SK-N-SH (cell line): ENCODE data around the gene DNAJB4. TPM values are rescaled to one million over a fixed set of nuclear protein-coding genes. Genes with fewer than 3 reads are reported as not detected.

Source experiments
- CTCF ChIA-PET: fragments of 300-600, 350-600 bp; formaldehyde crosslinking; extraction: SDS; loops from one replicate; lab custom pipeline; 2021; lab: Yijun Ruan, JAX
- POLR2A ChIA-PET: fragments of 350-600 bp; sonication (Branson Sonifier 250); formaldehyde crosslinking; extraction: SDS; loops from one replicate; lab custom pipeline; 2020; ENCODE audit warnings: antibody characterized with exemption, inconsistent platforms; lab: Yijun Ruan, JAX
- DNase-seq: peaks from one replicate; pipeline ENCODE4 v3.0.0; 2012
- H2AFZ ChIP-seq: fragments of 200-600 bp; sonication (generic); 2 replicates; pipeline ENCODE4 v1.8.1; 2016; ENCODE audit warnings: antibody characterized with exemption, mild to moderate bottlenecking, low read depth
- H3F3A ChIP-seq: fragments of 200-600 bp; sonication (generic); replicated peaks from 2 replicates; pipeline ENCODE3; 2016; ENCODE audit warnings: antibody characterized with exemption, mild to moderate bottlenecking; ENCODE audit not compliant: insufficient read depth
- H3K27ac ChIP-seq, 2 experiments: fragments of 200-500 bp in 1 of 2; fragments of 200-600 bp in 1 of 2; sonication (Bioruptor generic) in 1 of 2; sonication (generic), shearing (Covaris generic) in 1 of 2; 2 replicates each; pipeline versions ENCODE4 v1.5.1 to v1.6.1; 2014 to 2016; ENCODE audit warnings: low read depth in 2 of 2, inconsistent platforms in 1 of 2, low read length in 1 of 2, mild to moderate bottlenecking in 1 of 2, mixed read lengths in 1 of 2
- H3K27me3 ChIP-seq: fragments of 200-600 bp; sonication (generic), shearing (Covaris generic); 2 replicates; pipeline ENCODE4 v1.6.1; 2016; ENCODE audit warnings: mixed run types; ENCODE audit not compliant: insufficient read depth
- H3K36me3 ChIP-seq, 2 experiments: fragments of 200-500 bp in 1 of 2; fragments of 200-600 bp in 1 of 2; sonication (Bioruptor generic) in 1 of 2; sonication (generic) in 1 of 2; replicated peaks in 1 of 2; 2 replicates each; pipeline versions ENCODE3 to v1.5.1; 2014 to 2016; ENCODE audit warnings: low read length in 1 of 2, mild to moderate bottlenecking in 1 of 2; ENCODE audit not compliant: insufficient read depth in 2 of 2, control insufficient read depth in 1 of 2
- H3K4me1 ChIP-seq, 2 experiments: fragments of 200-500 bp in 1 of 2; fragments of 200-600 bp in 1 of 2; sonication (Bioruptor generic) in 1 of 2; sonication (generic), shearing (Covaris generic) in 1 of 2; 2 replicates each; pipeline versions ENCODE4 v1.5.1 to v1.6.1; 2014 to 2016; ENCODE audit warnings: low read depth in 1 of 2, low read length in 1 of 2, mixed run types in 1 of 2; ENCODE audit not compliant: insufficient read depth in 2 of 2, control insufficient read depth in 1 of 2
- H3K4me2 ChIP-seq: fragments of 200-600 bp; sonication (generic), shearing (Covaris generic); 2 replicates; pipeline ENCODE4 v1.6.1; 2017; ENCODE audit warnings: mixed run types
- H3K4me3 ChIP-seq, 2 experiments: fragments of 200-500 bp in 1 of 2; fragments of 200-600 bp in 1 of 2; sonication (Bioruptor generic) in 1 of 2; sonication (generic), shearing (Covaris generic) in 1 of 2; 2 replicates each; pipeline versions ENCODE4 v1.5.1 to v1.8.1; 2014 to 2016; ENCODE audit warnings: low read depth in 2 of 2, inconsistent platforms in 1 of 2, low read length in 1 of 2, mild to moderate bottlenecking in 1 of 2, mixed read lengths in 1 of 2, moderate library complexity in 1 of 2
- H3K79me2 ChIP-seq: fragments of 200-600 bp; sonication (generic); 2 replicates; pipeline ENCODE4 v1.8.1; 2017; ENCODE audit warnings: mild to moderate bottlenecking; ENCODE audit not compliant: insufficient read depth
- H3K9ac ChIP-seq: fragments of 200-600 bp; sonication (generic); 2 replicates; pipeline ENCODE4 v1.6.1; 2017; ENCODE audit warnings: mixed run types
- H3K9me2 ChIP-seq: fragments of 200-600 bp; sonication (generic); 2 replicates; pipeline ENCODE4 v1.6.1; 2017; ENCODE audit warnings: mixed run types
- H3K9me3 ChIP-seq: fragments of 200-600 bp; sonication (generic); 2 replicates; pipeline ENCODE4 v1.6.1; 2017; ENCODE audit warnings: mixed run types, mild to moderate bottlenecking, moderate library complexity
- H4K20me1 ChIP-seq: fragments of 200-600 bp; sonication (generic); 2 replicates; pipeline ENCODE4 v1.6.1; 2017; ENCODE audit warnings: mild to moderate bottlenecking, mixed run types; ENCODE audit not compliant: insufficient read depth
- ELF1 ChIP-seq: IDR thresholded peaks from 2 replicates; pipeline ENCODE4 v1.4.0; 2012
- EP300 ChIP-seq, 2 experiments: IDR thresholded peaks; 2 replicates each; pipeline versions ENCODE4 v1.4.0 to v1.6.1; 2012; ENCODE audit warnings: borderline replicate concordance in 1 of 2, low read depth in 1 of 2, low read length in 1 of 2
- FOSL2 ChIP-seq: IDR thresholded peaks from 2 replicates; pipeline ENCODE4 v1.4.0; 2012; ENCODE audit warnings: low read depth, mild to moderate bottlenecking, moderate library complexity, borderline replicate concordance
- FOXM1 ChIP-seq: IDR thresholded peaks from 2 replicates; pipeline ENCODE4 v1.4.0; 2012; ENCODE audit warnings: low read depth, mild to moderate bottlenecking
- GABPA ChIP-seq: IDR thresholded peaks from 2 replicates; pipeline ENCODE4 v1.4.0; 2012; ENCODE audit warnings: low read depth, mild to moderate bottlenecking
- MEF2A ChIP-seq: IDR thresholded peaks from 2 replicates; pipeline ENCODE4 v1.4.0; 2012; ENCODE audit warnings: low read depth, borderline replicate concordance
- NRF1 ChIP-seq: IDR thresholded peaks from 2 replicates; pipeline ENCODE4 v1.6.1; 2012; ENCODE audit warnings: low read depth, mild to moderate bottlenecking, low read length
- RFX5 ChIP-seq: IDR thresholded peaks from 2 replicates; pipeline ENCODE4 v1.6.1; 2012; ENCODE audit warnings: mild to moderate bottlenecking, improper control_type of control experiment, low read length
- TCF12 ChIP-seq: IDR thresholded peaks from 2 replicates; pipeline ENCODE4 v1.4.0; 2012
- TEAD4 ChIP-seq: IDR thresholded peaks from 2 replicates; pipeline ENCODE4 v1.4.0; 2012; ENCODE audit warnings: mild to moderate bottlenecking, borderline replicate concordance; ENCODE audit not compliant: insufficient read depth
- WGBS: methylation state at CpG from one replicate; pipeline ENCODE4 v1.1.6; 2017; ENCODE audit warnings: low lambda C conversion rate; 5-methylcytosine and 5-hydroxymethylcytosine counted together
- polyA plus RNA-seq, 3 experiments: library from polyadenylated mRNA; depleted of rRNA; stranded (reverse); fragments of >200 nt; gene quantifications; 2 replicates each; pipeline ENCODE4 v1.2.3, GENCODE V29; 2012
- TF ChIP-seq, protein P1 (sequence below): fragments of 150-350 bp; IDR thresholded peaks from 2 replicates; pipeline ENCODE4 v1.6.1; 2016; ENCODE audit warnings: mild to moderate bottlenecking, low read depth, low read length
- TF ChIP-seq, protein P2 (sequence below): fragments of 200-600 bp; sonication (generic); IDR thresholded peaks from 2 replicates; pipeline ENCODE4 v1.6.1; 2017; ENCODE audit warnings: antibody characterized with exemption, mild to moderate bottlenecking, moderate library complexity
- TF ChIP-seq, protein P3 (sequence below): IDR thresholded peaks from 2 replicates; pipeline ENCODE4; 2012
- TF ChIP-seq, protein P4 (sequence below): IDR thresholded peaks from 2 replicates; pipeline ENCODE4 v1.4.0; 2012; ENCODE audit warnings: low read depth
- TF ChIP-seq, protein P5 (sequence below): IDR thresholded peaks from 2 replicates; pipeline ENCODE4 v1.4.0; 2012; ENCODE audit warnings: low read depth, borderline replicate concordance

DNAJB4 gene
- polyA plus RNA-seq, 1 of the 3 experiments (the other 2 are of a cell fraction) = 13.5 TPM

DNA sequence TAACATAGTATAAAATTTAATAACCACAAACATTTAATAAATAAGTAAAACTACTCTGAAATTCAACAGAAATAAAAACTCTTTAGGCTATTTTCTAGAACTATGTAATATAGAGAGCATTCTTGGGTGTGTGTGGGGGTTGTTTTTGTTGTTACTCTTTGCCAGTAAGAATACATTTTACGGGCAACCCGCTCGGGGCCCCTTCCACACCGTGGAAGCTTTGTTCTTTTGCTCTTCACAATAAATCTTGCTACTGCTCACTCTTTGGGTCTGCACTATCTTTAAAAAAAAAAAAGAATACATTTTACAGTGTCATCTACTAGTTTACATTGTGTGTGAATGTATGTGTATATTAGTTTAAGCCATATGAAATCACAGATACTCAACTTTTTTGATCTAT lies 25.1 kb downstream of the DNAJB4 start:
- Histone ChIP-seq H3K9me3 (no peaks in the 10 kb centered on the region), H4K20me1 (no peaks in the 10 kb centered on the region), H3K9me2 (no peaks in the 10 kb centered on the region), H3K9ac (no peak overlapping the region), H3K4me1 (no peaks in the 10 kb centered on the region), H3K4me3 (no peak overlapping the region), H2AFZ (no peak overlapping the region; the same call in 1 of the 2 replicates), H3K36me3 (no peaks in the 10 kb centered on the region), H3K4me2 (no peak overlapping the region), H3K27ac (no peak overlapping the region), H3K79me2 (no peaks in the 10 kb centered on the region), H3F3A (peaks cover 7% of the 10 kb centered on the region), H3K27me3 (no peaks in the 10 kb centered on the region)
- CTCF ChIA-PET = interaction anchor here (0.8 to 1.2 kb wide), 2 partner anchors 16 to 20 kb away, joined by 3 read pairs; no protein-coding TSS in a partner anchor
- no peak for DNase-seq
- POLR2A ChIA-PET = no interaction called here
- TF ChIP-seq ELF1 = no peak
- no peak for TF ChIP-seq RFX5
- no peak for TF ChIP-seq TEAD4
- TF ChIP-seq, protein P1, sequence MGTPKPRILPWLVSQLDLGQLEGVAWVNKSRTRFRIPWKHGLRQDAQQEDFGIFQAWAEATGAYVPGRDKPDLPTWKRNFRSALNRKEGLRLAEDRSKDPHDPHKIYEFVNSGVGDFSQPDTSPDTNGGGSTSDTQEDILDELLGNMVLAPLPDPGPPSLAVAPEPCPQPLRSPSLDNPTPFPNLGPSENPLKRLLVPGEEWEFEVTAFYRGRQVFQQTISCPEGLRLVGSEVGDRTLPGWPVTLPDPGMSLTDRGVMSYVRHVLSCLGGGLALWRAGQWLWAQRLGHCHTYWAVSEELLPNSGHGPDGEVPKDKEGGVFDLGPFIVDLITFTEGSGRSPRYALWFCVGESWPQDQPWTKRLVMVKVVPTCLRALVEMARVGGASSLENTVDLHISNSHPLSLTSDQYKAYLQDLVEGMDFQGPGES = no peak
- TF ChIP-seq, protein P2, sequence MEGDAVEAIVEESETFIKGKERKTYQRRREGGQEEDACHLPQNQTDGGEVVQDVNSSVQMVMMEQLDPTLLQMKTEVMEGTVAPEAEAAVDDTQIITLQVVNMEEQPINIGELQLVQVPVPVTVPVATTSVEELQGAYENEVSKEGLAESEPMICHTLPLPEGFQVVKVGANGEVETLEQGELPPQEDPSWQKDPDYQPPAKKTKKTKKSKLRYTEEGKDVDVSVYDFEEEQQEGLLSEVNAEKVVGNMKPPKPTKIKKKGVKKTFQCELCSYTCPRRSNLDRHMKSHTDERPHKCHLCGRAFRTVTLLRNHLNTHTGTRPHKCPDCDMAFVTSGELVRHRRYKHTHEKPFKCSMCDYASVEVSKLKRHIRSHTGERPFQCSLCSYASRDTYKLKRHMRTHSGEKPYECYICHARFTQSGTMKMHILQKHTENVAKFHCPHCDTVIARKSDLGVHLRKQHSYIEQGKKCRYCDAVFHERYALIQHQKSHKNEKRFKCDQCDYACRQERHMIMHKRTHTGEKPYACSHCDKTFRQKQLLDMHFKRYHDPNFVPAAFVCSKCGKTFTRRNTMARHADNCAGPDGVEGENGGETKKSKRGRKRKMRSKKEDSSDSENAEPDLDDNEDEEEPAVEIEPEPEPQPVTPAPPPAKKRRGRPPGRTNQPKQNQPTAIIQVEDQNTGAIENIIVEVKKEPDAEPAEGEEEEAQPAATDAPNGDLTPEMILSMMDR = no peak
- TF ChIP-seq, protein P3, sequence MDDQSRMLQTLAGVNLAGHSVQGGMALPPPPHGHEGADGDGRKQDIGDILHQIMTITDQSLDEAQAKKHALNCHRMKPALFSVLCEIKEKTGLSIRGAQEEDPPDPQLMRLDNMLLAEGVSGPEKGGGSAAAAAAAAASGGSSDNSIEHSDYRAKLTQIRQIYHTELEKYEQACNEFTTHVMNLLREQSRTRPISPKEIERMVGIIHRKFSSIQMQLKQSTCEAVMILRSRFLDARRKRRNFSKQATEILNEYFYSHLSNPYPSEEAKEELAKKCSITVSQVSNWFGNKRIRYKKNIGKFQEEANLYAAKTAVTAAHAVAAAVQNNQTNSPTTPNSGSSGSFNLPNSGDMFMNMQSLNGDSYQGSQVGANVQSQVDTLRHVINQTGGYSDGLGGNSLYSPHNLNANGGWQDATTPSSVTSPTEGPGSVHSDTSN = no peak
- TF ChIP-seq FOSL2 = no peak
- TF ChIP-seq EP300 (IDR thresholded peaks at IDR 0.05; ENCODE audit: borderline replicate concordance in 1 of 2, low read depth in 1 of 2, low read length in 1 of 2) = no peak
- 94% methylated on average over 4 of the region's 4 CpGs for WGBS

DNA sequence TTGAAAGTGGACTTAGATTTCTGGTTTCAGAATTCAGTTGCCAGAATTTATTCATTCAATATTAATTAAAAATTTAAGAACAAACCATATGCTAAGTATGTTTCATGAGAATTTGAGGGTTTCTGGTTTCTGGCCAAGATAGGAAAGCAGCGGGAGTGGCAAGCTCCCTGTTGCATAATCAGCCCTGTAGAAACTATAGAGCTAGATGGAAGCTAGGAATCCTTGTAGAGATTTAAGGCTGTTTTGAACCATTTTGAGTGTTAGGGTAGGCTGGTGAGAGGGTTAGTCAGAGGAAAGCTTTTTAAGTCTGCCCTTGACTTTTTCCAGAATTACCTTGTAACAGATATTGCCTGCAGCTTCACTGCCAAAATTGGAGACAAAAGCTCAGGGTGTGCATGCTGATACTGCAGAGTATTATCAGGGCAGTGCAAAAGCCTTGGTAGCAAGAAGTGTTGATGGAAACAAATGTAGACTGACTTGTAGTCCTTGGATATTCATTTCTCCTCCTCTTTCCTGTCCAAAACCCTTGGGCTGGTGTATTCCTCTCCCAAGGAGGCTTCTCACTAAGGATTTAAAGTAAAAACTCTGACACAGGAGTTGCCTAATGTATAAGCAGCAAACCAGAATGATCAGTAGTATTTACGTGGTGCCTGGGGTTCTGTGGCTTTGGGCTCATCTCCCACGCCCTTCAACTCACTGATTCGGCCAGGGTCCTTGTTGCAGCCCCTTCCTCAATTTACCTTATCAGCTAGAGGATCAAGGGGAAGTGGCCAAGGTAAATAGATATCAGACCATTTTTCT lies 28.5 kb downstream of the DNAJB4 start:
- H3K79me2 ChIP-seq = no peaks in the 10 kb centered on the region
- no peaks in the 10 kb centered on the region for H3K9me3 ChIP-seq
- TF ChIP-seq, protein P4, sequence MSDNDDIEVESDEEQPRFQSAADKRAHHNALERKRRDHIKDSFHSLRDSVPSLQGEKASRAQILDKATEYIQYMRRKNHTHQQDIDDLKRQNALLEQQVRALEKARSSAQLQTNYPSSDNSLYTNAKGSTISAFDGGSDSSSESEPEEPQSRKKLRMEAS = no peak
- TF ChIP-seq TEAD4 = no peak
- TF ChIP-seq MEF2A = no peak
- TF ChIP-seq FOXM1 = no peak
- TF ChIP-seq, protein P5, sequence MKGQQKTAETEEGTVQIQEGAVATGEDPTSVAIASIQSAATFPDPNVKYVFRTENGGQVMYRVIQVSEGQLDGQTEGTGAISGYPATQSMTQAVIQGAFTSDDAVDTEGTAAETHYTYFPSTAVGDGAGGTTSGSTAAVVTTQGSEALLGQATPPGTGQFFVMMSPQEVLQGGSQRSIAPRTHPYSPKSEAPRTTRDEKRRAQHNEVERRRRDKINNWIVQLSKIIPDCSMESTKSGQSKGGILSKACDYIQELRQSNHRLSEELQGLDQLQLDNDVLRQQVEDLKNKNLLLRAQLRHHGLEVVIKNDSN = no peak
- no peak for TF ChIP-seq GABPA
- no peak for TF ChIP-seq NRF1
- no peak for TF ChIP-seq TCF12
- H4K20me1 ChIP-seq = no peaks in the 10 kb centered on the region
- H3K4me2 ChIP-seq = no peak overlapping the region
- no peak for DNase-seq
- POLR2A ChIA-PET = no interaction called here
- no peaks in the 10 kb centered on the region for H3K36me3 ChIP-seq
- H3K4me3 ChIP-seq = no peak overlapping the region
- CTCF ChIA-PET = interaction anchor here (0.8 kb wide), 1 partner anchor 65 kb away, joined by 3 read pairs; no protein-coding TSS in a partner anchor
- no peak overlapping the region for H3K27ac ChIP-seq
- WGBS = 69% methylated on average over 4 of the region's 4 CpGs
- H3K9ac ChIP-seq = no peak overlapping the region
- peaks cover 3% of the 10 kb centered on the region for H3F3A ChIP-seq
- H3K27me3 ChIP-seq = no peaks in the 10 kb centered on the region
- no peaks in the 10 kb centered on the region for H3K9me2 ChIP-seq
- H2AFZ ChIP-seq = no peak overlapping the region
- no peaks in the 10 kb centered on the region for H3K4me1 ChIP-seq
